ENCODE data around the gene PCNX2. TPM values are rescaled to one million over a fixed set of nuclear protein-coding genes. Genes with fewer than 3 reads are reported as not detected.
"Not testable (repeated sequence)": the region's sequence is repeated elsewhere in the genome, so short reads cannot be mapped to it uniquely, and the experiment has no call there.

PCNX2 gene
- total RNA-seq, 4 donors from 2014 or later = 4.3 to 19.5 (median 9.0) TPM

DNA sequence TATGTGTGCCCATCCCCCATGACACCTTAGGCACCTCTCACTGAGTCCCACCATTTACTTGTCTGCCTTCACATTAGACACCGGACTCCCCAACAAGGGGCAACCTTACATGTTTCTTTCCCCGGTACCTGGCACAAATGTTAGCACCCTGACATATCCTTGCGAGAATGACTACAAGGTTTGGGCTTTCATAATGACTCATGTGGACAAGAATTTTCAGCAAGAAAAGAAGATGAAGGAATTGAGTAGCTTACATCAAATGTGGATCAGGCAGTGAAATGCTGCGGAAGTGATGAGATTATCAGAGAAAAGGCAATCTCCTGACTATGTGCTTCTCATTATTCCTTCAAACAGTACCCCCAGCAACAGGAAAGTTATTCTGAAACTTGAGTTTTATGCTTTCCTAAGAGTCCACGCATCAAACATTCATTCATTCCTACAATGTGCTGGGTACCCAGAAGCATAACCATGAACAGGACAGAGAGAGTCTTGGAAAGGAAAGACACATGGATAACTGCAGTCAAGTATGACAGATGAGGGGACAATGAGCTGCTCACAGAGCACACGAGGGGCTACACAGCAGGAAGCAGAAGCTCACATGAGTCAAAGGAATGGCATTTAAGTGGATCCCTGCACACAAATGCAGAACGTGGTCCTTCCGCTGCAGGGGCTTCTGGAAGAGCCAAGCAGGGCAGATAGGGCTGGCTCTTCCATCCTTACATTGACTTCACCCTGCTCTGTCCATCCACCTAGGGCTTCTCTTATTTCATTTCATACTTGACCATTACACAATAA is 112.1 kb downstream of the PCNX2 start:
- intact Hi-C loops (cut with DNase I) = no loop called here
- 84 to 90% methylated on average over 8 of the region's 8 CpGs for WGBS, 2 donors

GRCh38 chr1:233182587-233182986 is 112.9 kb downstream of the PCNX2 start:
- no peak overlapping the region for H3K4me3 ChIP-seq
- peaks cover 0 to 15% (median under 1%) of the 10 kb centered on the region in 3 donors for H3K36me3 ChIP-seq
- no peak overlapping the region for H3K27ac ChIP-seq
- DNase-seq = no peak
- no peaks in the 10 kb centered on the region for H3K4me1 ChIP-seq
- no peak for TF ChIP-seq POLR2A (IDR thresholded peaks at IDR 0.05)
- intact Hi-C loops (cut with DNase I) = no loop called here
- peaks cover 0 to 10% (median 6%) of the 10 kb centered on the region in 3 donors for H3K9me3 ChIP-seq
- 92 to 97% methylated on average over 2 of the region's 2 CpGs for WGBS, 2 donors
- no peaks in the 10 kb centered on the region for H3K27me3 ChIP-seq

More for the DNA sequence above, 112.1 kb downstream of the PCNX2 start:
- no peak for DNase-seq
- Histone ChIP-seq H3K36me3 (peaks cover 0 to 7% (median 0%) of the 10 kb centered on the region in 3 donors), H3K9me3 (peaks cover 0 to 3% (median 0%) of the 10 kb centered on the region in 3 donors), H3K27me3 (no peaks in the 10 kb centered on the region), H3K27ac (no peak overlapping the region), H3K4me1 (no peaks in the 10 kb centered on the region), H3K4me3 (no peak overlapping the region)
- no peak for TF ChIP-seq CTCF (IDR thresholded peaks at IDR 0.05)
- TF ChIP-seq POLR2A (IDR thresholded peaks at IDR 0.05) = no peak

DNA sequence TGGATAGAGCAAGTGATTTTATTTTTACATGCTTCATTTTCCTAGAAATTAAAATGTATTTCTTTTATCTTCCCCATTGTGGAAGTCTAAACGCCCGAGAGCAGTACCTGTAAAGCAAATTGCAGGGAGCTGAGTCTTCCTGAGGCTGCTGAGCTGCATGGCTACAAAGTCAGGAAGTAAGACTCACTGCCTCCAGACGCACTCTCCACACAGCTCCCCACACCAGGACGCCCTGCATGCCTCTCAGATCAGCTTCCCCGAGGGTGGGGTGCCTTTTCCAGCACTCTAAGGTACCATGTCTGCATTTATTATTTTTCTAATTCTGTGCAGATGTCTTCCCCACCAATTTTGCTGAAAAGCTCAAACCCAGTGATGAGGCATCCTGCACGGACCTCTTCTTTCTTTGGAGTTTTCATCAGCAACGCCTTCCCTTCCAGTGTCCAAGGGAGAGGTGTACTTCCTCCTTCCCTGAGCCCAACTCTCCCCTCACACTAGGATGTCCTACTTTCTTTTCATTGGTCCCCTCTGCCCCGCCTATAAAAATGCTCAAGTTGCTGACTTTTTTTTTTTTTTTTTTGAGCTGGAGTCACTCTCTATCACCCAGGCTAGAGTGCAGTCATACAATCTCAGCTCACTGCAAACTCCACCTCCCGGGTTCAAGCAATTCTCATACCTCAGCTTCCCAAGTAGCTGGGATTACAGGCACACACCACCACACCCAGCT is 114.7 kb downstream of the PCNX2 start:
- Histone ChIP-seq H3K4me3 (no peak overlapping the region), H3K9me3 (peaks cover 0 to 20% (median 8%) of the 10 kb centered on the region in 3 donors), H3K27ac (no peak overlapping the region), H3K27me3 (no peaks in the 10 kb centered on the region), H3K4me1 (no peaks in the 10 kb centered on the region), H3K36me3 (peaks cover 0 to 33% (median 4%) of the 10 kb centered on the region in 3 donors)
- DNase-seq = no peak
- intact Hi-C loops (cut with DNase I) = no loop called here
- 85 to 88% methylated on average over 9 of the region's 9 CpGs for WGBS, 2 donors
- no peak for TF ChIP-seq CTCF (IDR thresholded peaks at IDR 0.05)

DNA sequence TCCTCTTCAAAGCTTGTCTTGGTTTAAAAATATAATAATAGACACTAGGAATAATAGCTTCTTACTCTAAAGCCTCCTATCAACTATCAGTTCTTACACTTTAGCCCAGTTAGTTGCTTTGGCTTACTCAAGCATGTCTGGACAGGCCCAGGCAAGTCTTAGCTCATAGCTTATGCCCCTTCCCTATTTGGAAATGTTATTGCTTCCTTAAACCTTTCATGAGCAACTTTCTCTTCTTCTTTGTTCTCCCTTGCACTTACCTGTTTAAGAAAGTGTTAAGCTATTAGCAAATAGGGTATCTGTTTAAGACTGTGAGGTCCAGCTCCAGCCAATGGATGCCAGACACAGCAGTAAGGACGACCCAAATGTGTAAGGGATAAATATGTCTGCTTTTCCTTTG is 115.9 kb downstream of the PCNX2 start:
- DNase-seq = not testable (repeated sequence)
- 58 to 100% methylated on average over 1 of the region's 1 CpG for WGBS, 2 donors

GRCh38 chr1:233172201-233172600 is 123.3 kb downstream of the PCNX2 start:
- DNase-seq = no peak
- 63 to 65% methylated on average over 2 of the region's 2 CpGs for WGBS, 2 donors
- TF ChIP-seq POLR2A (IDR thresholded peaks at IDR 0.05) (no peak), CTCF (IDR thresholded peaks at IDR 0.05) (peak in 2 of 6 experiments; percentile 15 to 48)

More for the DNA sequence above, 115.9 kb downstream of the PCNX2 start:
- H3K27me3 ChIP-seq; intact Hi-C loops (cut with DNase I); H3K4me1 ChIP-seq; H3K4me3 ChIP-seq; H3K27ac ChIP-seq: not testable (repeated sequence)
- H3K36me3 ChIP-seq = peaks cover 0 to 36% (median 4%) of the 10 kb centered on the region in 3 donors
- H3K9me3 ChIP-seq = peaks cover 0 to 20% (median 8%) of the 10 kb centered on the region in 3 donors

GRCh38 chr1:233170741-233171140 is 124.8 kb downstream of the PCNX2 start:
- intact Hi-C loops (cut with DNase I) = no loop called here
- WGBS, 2 donors = 93 to 95% methylated on average over 9 of the region's 9 CpGs

More at GRCh38 chr1:233172201-233172600, 123.3 kb downstream of the PCNX2 start:
- intact Hi-C loops (cut with DNase I) = no loop called here
- no peak overlapping the region for H3K4me3 ChIP-seq
- H3K27ac ChIP-seq = no peak overlapping the region
- peaks cover 0 to 18% (median 0%) of the 10 kb centered on the region in 3 donors for H3K36me3 ChIP-seq
- peaks cover 0 to 6% (median 0%) of the 10 kb centered on the region in 3 donors for H3K9me3 ChIP-seq
- no peaks in the 10 kb centered on the region for H3K27me3 ChIP-seq
- no peaks in the 10 kb centered on the region for H3K4me1 ChIP-seq

More at GRCh38 chr1:233170741-233171140, 124.8 kb downstream of the PCNX2 start:
- Histone ChIP-seq H3K27me3 (no peaks in the 10 kb centered on the region), H3K36me3 (peaks cover 0 to 3% (median 0%) of the 10 kb centered on the region in 3 donors), H3K27ac (no peak overlapping the region), H3K4me1 (no peaks in the 10 kb centered on the region), H3K9me3 (no peaks in the 10 kb centered on the region), H3K4me3 (no peak overlapping the region)
- no peak for DNase-seq
- TF ChIP-seq CTCF (IDR thresholded peaks at IDR 0.05) = no peak
- no peak for TF ChIP-seq POLR2A (IDR thresholded peaks at IDR 0.05)

All from esophagus squamous epithelium (tissue), 5 donors.